B cell (primary cell): ENCODE results near the gene NXPH2. TPM values are rescaled to one million over a fixed set of nuclear protein-coding genes. Genes with fewer than 3 reads are reported as not detected.

Experiments used
- ATAC-seq: fragments of 200-7000 bp; cut with Tn5 transposase; one replicate; pipeline ENCODE4 v1.10.0; 2021; ENCODE audit warnings: low read depth, mild to moderate bottlenecking, moderate number of reproducible peaks, moderate library complexity
- CTCF ChIA-PET: fragments of 350-600 bp; sonication (Branson Sonifier 250); formaldehyde crosslinking; loops from one replicate; lab custom pipeline; 2021; ENCODE audit warnings: antibody characterized with exemption, inconsistent platforms; lab: Charles Lee
- POLR2A ChIA-PET: fragments of 350-600 bp; sonication (Branson Sonifier 250); formaldehyde crosslinking; loops from one replicate; lab custom pipeline; 2021; ENCODE audit warnings: antibody characterized with exemption; lab: Charles Lee
- DNase-seq: peaks from one replicate; pipeline ENCODE4 v3.0.0; 2013
- H2AFZ ChIP-seq: 2 replicates; pipeline ENCODE4 v1.6.1; 2012; ENCODE audit warnings: mild to moderate bottlenecking, low read depth, low read length; ENCODE audit not compliant: insufficient read depth, poor library complexity, severe bottlenecking
- H3K27ac ChIP-seq, 2 donors: 1 replicate in 1 of 2; 2 replicates in 1 of 2; pipeline ENCODE4 v1.5.1; 2012 to 2013; ENCODE audit warnings: low read length in 2 of 2, mild to moderate bottlenecking in 2 of 2, moderate library complexity in 1 of 2
- H3K27me3 ChIP-seq, 4 experiments: fragments of 200-600 bp in 1 of 4; sonication (generic) in 1 of 4; replicated peaks in 1 of 4; 1 replicate in 2 of 4; 2 replicates in 2 of 4; pipeline versions ENCODE4 v1.6.1 to v1.7.0; 2013 to 2016; ENCODE audit warnings: low read length in 3 of 4, mild to moderate bottlenecking in 2 of 4, mixed read lengths in 1 of 4, moderate library complexity in 1 of 4; ENCODE audit not compliant: insufficient read depth in 4 of 4, control insufficient read depth in 3 of 4; ENCODE audit errors: control extremely low read depth in 1 of 4
- H3K36me3 ChIP-seq, 2 experiments: replicated peaks in 1 of 2; 1 replicate in 1 of 2; 2 replicates in 1 of 2; pipeline versions ENCODE4 v1.6.1 to v1.7.1; 2013; ENCODE audit warnings: low read length in 1 of 2; ENCODE audit not compliant: insufficient read depth in 2 of 2, control insufficient read depth in 1 of 2; ENCODE audit errors: control extremely low read depth in 1 of 2, extremely low read depth in 1 of 2
- H3K4me1 ChIP-seq, 2 donors: fragments of 200-600 bp in 1 of 2; sonication (generic) in 1 of 2; 1 replicate in 1 of 2; 2 replicates in 1 of 2; pipeline versions ENCODE4 v1.5.1 to v1.6.1; 2013 to 2017; ENCODE audit warnings: low read length in 2 of 2; ENCODE audit not compliant: control insufficient read depth in 2 of 2, insufficient read depth in 2 of 2
- H3K4me2 ChIP-seq: replicated peaks from 2 replicates; pipeline ENCODE3; 2012; ENCODE audit warnings: mild to moderate bottlenecking, low read depth, low read length; ENCODE audit not compliant: poor library complexity, severe bottlenecking
- H3K4me3 ChIP-seq, 5 experiments: fragments of 200-600 bp in 1 of 5; sonication (generic) in 1 of 5; 1 replicate in 3 of 5; 2 replicates in 2 of 5; pipeline versions ENCODE4 v1.5.1 to v1.7.0; 2011 to 2016; ENCODE audit warnings: low read length in 4 of 5, mild to moderate bottlenecking in 4 of 5, low read depth in 2 of 5, control low read depth in 1 of 5, moderate library complexity in 1 of 5; ENCODE audit not compliant: insufficient read depth in 1 of 5; ENCODE audit errors: control extremely low read depth in 1 of 5, extremely low read depth in 1 of 5
- H3K79me2 ChIP-seq: fragments of 200-600 bp; sonication (generic); one replicate; pipeline ENCODE4 v1.6.0; 2016; ENCODE audit warnings: low read length; ENCODE audit not compliant: control insufficient read depth, insufficient read depth
- H3K9ac ChIP-seq: fragments of 200-600 bp; sonication (generic); 2 replicates; pipeline ENCODE4 v1.6.1; 2017; ENCODE audit warnings: mild to moderate bottlenecking, low read length, moderate library complexity
- H3K9me3 ChIP-seq, 3 donors: one replicate each; pipeline versions ENCODE4 v1.6.1 to v1.7.1; 2013; ENCODE audit warnings: low read length in 2 of 3; ENCODE audit not compliant: control insufficient read depth in 2 of 3, insufficient read depth in 1 of 3; ENCODE audit errors: control extremely low read depth in 1 of 3
- H4K20me1 ChIP-seq: 2 replicates; pipeline ENCODE4 v1.6.0; 2012; ENCODE audit warnings: mild to moderate bottlenecking, low read length; ENCODE audit not compliant: insufficient read depth, control insufficient read depth, poor library complexity, severe bottlenecking
- H3K27ac Mint-ChIP-seq: one replicate; pipeline ENCODE4 v1.8.0; 2021; ENCODE audit warnings: mixed read lengths
- H3K27me3 Mint-ChIP-seq: one replicate; pipeline ENCODE4 v1.8.0; 2021; ENCODE audit warnings: mixed read lengths
- H3K4me1 Mint-ChIP-seq: one replicate; pipeline ENCODE4 v1.8.0; 2021; ENCODE audit warnings: mixed read lengths
- H3K4me3 Mint-ChIP-seq: one replicate; pipeline ENCODE4 v1.8.0; 2021; ENCODE audit warnings: mixed read lengths
- H3K9me3 Mint-ChIP-seq: one replicate; pipeline ENCODE4 v1.8.0; 2022; ENCODE audit warnings: mixed read lengths; ENCODE audit not compliant: insufficient read depth
- CTCF ChIP-seq: fragments of 200-600 bp; IDR thresholded peaks from one replicate; pipeline ENCODE4 v1.8.0; 2022; ENCODE audit warnings: antibody characterized with exemption, mild to moderate bottlenecking
- EZH2 ChIP-seq: IDR thresholded peaks from 2 replicates; pipeline ENCODE4 v1.6.1; 2012; ENCODE audit warnings: borderline replicate concordance, low read depth, mild to moderate bottlenecking, moderate library complexity, low read length; ENCODE audit not compliant: insufficient read depth, poor library complexity, severe bottlenecking
- WGBS: methylation state at CpG from one replicate; pipeline ENCODE4 v1.1.5; 2013; ENCODE audit warnings: missing lambda C conversion rate; ENCODE audit not compliant: insufficient coverage; 5-methylcytosine and 5-hydroxymethylcytosine counted together
- intact Hi-C: fragments of 100-400 bp; cut with micrococcal nuclease; formaldehyde crosslinking; loops from one replicate; pipeline ENCODE4 v1.10.0; 2022
- polyA minus RNA-seq: library from RNA; depleted of rRNA, polyadenylated mRNA; stranded (reverse); fragments of >200 nt; gene quantifications from 2 replicates; pipeline ENCODE4 v1.2.3, GENCODE V29; 2012
- polyA plus RNA-seq: library from polyadenylated mRNA; depleted of rRNA; stranded (reverse); fragments of >200 nt; gene quantifications from 2 replicates; pipeline ENCODE4 v1.2.3, GENCODE V29; 2012
- total RNA-seq, 2 donors: library from RNA; stranded (reverse); fragments of 120-200 nt in 1 of 2; gene quantifications; 1 replicate in 1 of 2; 2 replicates in 1 of 2; pipeline versions ENCODE4 v1.2.3 to v1.2.4, GENCODE V29; 2013 to 2022

NXPH2 gene
- total RNA-seq (not detected in 2 replicates), polyA plus RNA-seq (not detected in 2 replicates), polyA minus RNA-seq (not detected in 2 replicates)
- total RNA-seq (2013), result 0.44 TPM

- ChIA-PET POLR2A (no interaction called here), CTCF (no interaction called here)
- H3K4me3 Mint-ChIP-seq, result no peak within 1 kb of the TSS
- no peaks in the 10 kb centered on the region for H3K36me3 ChIP-seq
- no peaks in the 10 kb centered on the region for H3K79me2 ChIP-seq
- intact Hi-C loops, result no loop called here
- H3K9me3 Mint-ChIP-seq, result no peaks in the 10 kb centered on the region
- no peaks in the 10 kb centered on the region for H3K9me3 ChIP-seq
- H3K9ac ChIP-seq, result no peak within 1 kb of the TSS
- no peak for DNase-seq
- peaks cover 44% of the 10 kb centered on the region for H3K27me3 Mint-ChIP-seq
- H3K27ac Mint-ChIP-seq, result no peak within 1 kb of the TSS
- H2AFZ ChIP-seq, result no peak within 1 kb of the TSS
- 6% methylated on average over 51 of the region's 58 CpGs for WGBS
- peaks cover 6% of the 10 kb centered on the region for H3K4me1 Mint-ChIP-seq
- TF ChIP-seq CTCF (no peak), EZH2 (no peak)
- peaks cover 0 to 23% (median 8%) of the 10 kb centered on the region in 4 experiments for H3K27me3 ChIP-seq
- H3K4me3 ChIP-seq, result no peak within 1 kb of the TSS
- no peaks in the 10 kb centered on the region for H3K4me1 ChIP-seq
- no peaks in the 10 kb centered on the region for H4K20me1 ChIP-seq
- no peak within 1 kb of the TSS for H3K27ac ChIP-seq
- H3K4me2 ChIP-seq, result no peak within 1 kb of the TSS
- ATAC-seq, result no peak
These were observed at the start of gene NXPH2 for GRCh38 chr2:138779781-138780445. Gene NXPH2 (minus strand): TSS chr2:138780390. CDS start chr2:138780241, 149 bp downstream.

- no peaks in the 10 kb centered on the region for H3K36me3 ChIP-seq
- no peak overlapping the region for H3K27ac ChIP-seq
- H3K9me3 ChIP-seq, result no peaks in the 10 kb centered on the region
- CTCF ChIA-PET, result interaction anchor here (0.6 to 6.0 kb wide), 6 partner anchors 43 to 966 kb away, joined by 3 to 80 read pairs (median 8); no protein-coding TSS in a partner anchor
- H4K20me1 ChIP-seq, result no peaks in the 10 kb centered on the region
- H3K9me3 Mint-ChIP-seq, result no peaks in the 10 kb centered on the region
- peak; percentile 27 for DNase-seq
- no peak overlapping the region for H3K9ac ChIP-seq
- POLR2A ChIA-PET, result no interaction called here
- H3K4me3 Mint-ChIP-seq, result no peak overlapping the region
- peaks cover 11% of the 10 kb centered on the region for H3K27me3 Mint-ChIP-seq
- TF ChIP-seq CTCF (peak; percentile 26), EZH2 (no peak)
- no peak overlapping the region for H3K4me3 ChIP-seq
- no peak overlapping the region for H3K4me2 ChIP-seq
- intact Hi-C loops, result no loop called here
- peak; percentile 28 for ATAC-seq
- H3K4me1 Mint-ChIP-seq, result no peaks in the 10 kb centered on the region
- H3K27ac Mint-ChIP-seq, result no peak overlapping the region
- 53% methylated on average over 2 of the region's 3 CpGs for WGBS
- no peaks in the 10 kb centered on the region for H3K27me3 ChIP-seq
- no peak overlapping the region for H2AFZ ChIP-seq
- no peaks in the 10 kb centered on the region for H3K79me2 ChIP-seq
- no peaks in the 10 kb centered on the region for H3K4me1 ChIP-seq
These were observed 49.2 kb upstream of the NXPH2 start for GRCh38 chr2:138829326-138829919.
